PFSK-1 (cell line): ENCODE results near the gene UBTF.

Source experiments
- FOXP2 ChIP-seq: optimal IDR thresholded peaks from 2 replicates; pipeline ENCODE3; 2011; ENCODE audit warnings: borderline replicate concordance, control low read depth, inconsistent platforms; ENCODE audit not compliant: insufficient read depth; ENCODE audit errors: extremely low read length, extremely low read depth
- POLR2AphosphoS5 ChIP-seq: IDR thresholded peaks from 2 replicates; pipeline ENCODE4 v1.6.1; 2012; ENCODE audit warnings: low read depth, mild to moderate bottlenecking, control low read depth, low read length, moderate library complexity
- SIN3A ChIP-seq: IDR thresholded peaks from 2 replicates; pipeline ENCODE4 v1.6.1; 2012; ENCODE audit warnings: mild to moderate bottlenecking, low read length, moderate library complexity, borderline replicate concordance; ENCODE audit not compliant: insufficient read depth
- TAF1 ChIP-seq: IDR thresholded peaks from 2 replicates; pipeline ENCODE4 v1.6.1; 2012; ENCODE audit warnings: low read length, control low read depth, borderline replicate concordance; ENCODE audit not compliant: insufficient read depth
- TF ChIP-seq, protein P1 (sequence below), 2 experiments: IDR thresholded peaks; 2 replicates each; pipeline versions ENCODE4 v1.6.1 to v1.8.0; 2011 to 2012; ENCODE audit warnings: low read depth in 2 of 2, low read length in 2 of 2, control low read depth in 1 of 2, inconsistent platforms in 1 of 2, mild to moderate bottlenecking in 1 of 2, moderate library complexity in 1 of 2; ENCODE audit not compliant: insufficient read depth in 1 of 2

Gene UBTF

GRCh38 chr17:44170135-44170498 is 49.4 kb downstream of the UBTF start:
- TF ChIP-seq TAF1 (no peak), SIN3A (no peak)
- TF ChIP-seq, protein P1, sequence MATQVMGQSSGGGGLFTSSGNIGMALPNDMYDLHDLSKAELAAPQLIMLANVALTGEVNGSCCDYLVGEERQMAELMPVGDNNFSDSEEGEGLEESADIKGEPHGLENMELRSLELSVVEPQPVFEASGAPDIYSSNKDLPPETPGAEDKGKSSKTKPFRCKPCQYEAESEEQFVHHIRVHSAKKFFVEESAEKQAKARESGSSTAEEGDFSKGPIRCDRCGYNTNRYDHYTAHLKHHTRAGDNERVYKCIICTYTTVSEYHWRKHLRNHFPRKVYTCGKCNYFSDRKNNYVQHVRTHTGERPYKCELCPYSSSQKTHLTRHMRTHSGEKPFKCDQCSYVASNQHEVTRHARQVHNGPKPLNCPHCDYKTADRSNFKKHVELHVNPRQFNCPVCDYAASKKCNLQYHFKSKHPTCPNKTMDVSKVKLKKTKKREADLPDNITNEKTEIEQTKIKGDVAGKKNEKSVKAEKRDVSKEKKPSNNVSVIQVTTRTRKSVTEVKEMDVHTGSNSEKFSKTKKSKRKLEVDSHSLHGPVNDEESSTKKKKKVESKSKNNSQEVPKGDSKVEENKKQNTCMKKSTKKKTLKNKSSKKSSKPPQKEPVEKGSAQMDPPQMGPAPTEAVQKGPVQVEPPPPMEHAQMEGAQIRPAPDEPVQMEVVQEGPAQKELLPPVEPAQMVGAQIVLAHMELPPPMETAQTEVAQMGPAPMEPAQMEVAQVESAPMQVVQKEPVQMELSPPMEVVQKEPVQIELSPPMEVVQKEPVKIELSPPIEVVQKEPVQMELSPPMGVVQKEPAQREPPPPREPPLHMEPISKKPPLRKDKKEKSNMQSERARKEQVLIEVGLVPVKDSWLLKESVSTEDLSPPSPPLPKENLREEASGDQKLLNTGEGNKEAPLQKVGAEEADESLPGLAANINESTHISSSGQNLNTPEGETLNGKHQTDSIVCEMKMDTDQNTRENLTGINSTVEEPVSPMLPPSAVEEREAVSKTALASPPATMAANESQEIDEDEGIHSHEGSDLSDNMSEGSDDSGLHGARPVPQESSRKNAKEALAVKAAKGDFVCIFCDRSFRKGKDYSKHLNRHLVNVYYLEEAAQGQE (IDR thresholded peaks at IDR 0.05; ENCODE audit: insufficient read depth in 1 of 2, low read depth in 2 of 2, low read length in 2 of 2): no peak

DNA sequence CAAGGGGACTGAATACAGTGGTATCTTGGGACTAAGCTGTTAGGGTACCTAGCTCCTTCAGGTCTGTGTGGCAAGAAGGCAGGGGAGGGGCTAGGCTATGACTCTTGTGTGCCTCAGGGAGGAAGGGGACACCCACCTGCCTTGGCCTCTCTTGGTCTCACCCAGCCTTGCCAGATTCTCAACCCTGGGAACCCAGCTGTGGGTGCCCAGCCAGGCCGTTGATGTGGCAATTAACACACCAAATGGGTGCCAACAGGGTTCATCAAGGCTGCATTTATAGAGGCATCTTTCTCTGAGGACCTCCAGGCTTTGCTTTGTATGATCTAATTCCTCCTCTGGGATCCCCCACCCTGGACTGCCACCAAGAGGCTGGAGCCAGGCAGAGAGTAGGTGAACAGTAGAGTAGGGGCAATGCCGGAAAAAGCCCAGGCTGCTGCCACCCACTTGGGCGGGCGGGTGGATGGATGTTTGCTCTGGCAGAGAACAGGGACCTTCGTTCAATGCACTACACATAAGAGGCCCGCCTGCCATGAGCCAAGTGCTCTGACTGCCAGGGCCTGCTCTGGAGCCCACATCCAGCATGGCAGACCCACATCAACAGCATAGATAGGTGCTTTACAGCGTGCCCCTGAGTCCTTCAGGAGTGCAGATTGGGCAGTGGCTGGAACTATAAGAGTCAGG is 52.2 kb downstream of the UBTF start:
- TF ChIP-seq SIN3A (no peak), TAF1 (0 out of 2 replicates have a peak, but pooled peaks have one; percentile 20)

GRCh38 chr17:44164476-44164875 is 55.0 kb downstream of the UBTF start:
- TF ChIP-seq SIN3A (no peak), POLR2AphosphoS5 (no peak), FOXP2 (no peak)
- TF ChIP-seq, protein P1 (IDR thresholded peaks at IDR 0.05; ENCODE audit: insufficient read depth in 1 of 2, low read depth in 2 of 2, low read length in 2 of 2): no peak

- no peak for TF ChIP-seq TAF1
- no peak for TF ChIP-seq FOXP2
- TF ChIP-seq, protein P1 (IDR thresholded peaks at IDR 0.05; ENCODE audit: insufficient read depth in 1 of 2, low read depth in 2 of 2, low read length in 2 of 2): no peak
- TF ChIP-seq POLR2AphosphoS5: no peak
- TF ChIP-seq SIN3A: no peak
Measured at GRCh38 chr17:44159519-44160210, 59.8 kb downstream of the UBTF start.

DNA sequence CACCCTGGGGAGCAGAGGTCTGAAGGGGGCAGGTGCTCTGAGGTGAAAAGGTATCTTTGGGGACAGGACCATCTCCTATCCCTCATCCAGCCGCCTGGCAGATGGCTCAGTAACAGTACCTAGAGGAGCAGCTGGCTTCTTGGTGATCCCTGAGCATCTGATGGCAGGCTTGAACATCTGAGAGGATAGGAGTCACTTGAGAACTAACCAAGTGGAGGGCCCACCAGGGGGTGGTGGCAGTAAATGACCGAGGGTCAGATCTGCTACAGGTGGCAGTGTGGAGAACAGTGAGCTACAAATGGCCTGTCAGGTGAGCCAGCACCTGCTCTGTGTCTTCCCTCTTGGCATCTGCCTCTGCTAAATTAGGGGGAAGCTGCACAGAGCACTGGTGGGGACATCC is 64.0 kb downstream of the UBTF start:
- TF ChIP-seq SIN3A (no peak), POLR2AphosphoS5 (no peak), TAF1 (no peak), FOXP2 (no peak)
- TF ChIP-seq, protein P1 (IDR thresholded peaks at IDR 0.05; ENCODE audit: insufficient read depth in 1 of 2, low read depth in 2 of 2, low read length in 2 of 2): no peak
